ENCODE results near the gene SSBP1. TPM values are rescaled to one million over a fixed set of nuclear protein-coding genes. Genes with fewer than 3 reads are reported as not detected.
"Not testable (repeated sequence)": the region's sequence is repeated elsewhere in the genome, so short reads cannot be mapped to it uniquely, and the experiment has no call there.

The SSBP1 gene
- 116 TPM for total RNA-seq
- long read RNA-seq, transcript SSBP1-201 (7 exons, 687 nt) = major isoform, 40 of 48 reads
- long read RNA-seq, transcript SSBP1-214 (7 exons, 636 nt) = minor isoform, 6 of 48 reads
- long read RNA-seq, partial matches to known transcripts = 1 of 48 reads
- long read RNA-seq, other reads (novel, unspliced or antisense) = 0 of 48 reads

GRCh38 chr7:141737836-141738591 lies at the start of gene SSBP1:
Gene SSBP1, plus strand, starts transcription at chr7:141738358. Its CDS starts 809 bp downstream, at chr7:141739167.
- peak; percentile 92 for DNase-seq
- intact Hi-C loops (cut with DNase I) = no loop called here
- ATAC-seq (ENCODE audit: poor library complexity) = peak; percentile 97

GRCh38 chr7:141689072-141689825 lies 48.9 kb upstream of the SSBP1 start:
- ATAC-seq (ENCODE audit: poor library complexity); DNase-seq; intact Hi-C loops (cut with DNase I): not testable (repeated sequence)

GRCh38 chr7:141691540-141691939 lies 46.6 kb upstream of the SSBP1 start:
- intact Hi-C loops (cut with DNase I) = no loop called here
- ATAC-seq (ENCODE audit: poor library complexity) = no peak
- DNase-seq = no peak

- DNase-seq (no peak), ATAC-seq (ENCODE audit: poor library complexity) (no peak)
- intact Hi-C loops (cut with DNase I) = no loop called here
Observed at GRCh38 chr7:141691961-141692360, 46.2 kb upstream of the SSBP1 start.

GRCh38 chr7:141693082-141693481 lies 45.1 kb upstream of the SSBP1 start:
- intact Hi-C loops (cut with DNase I) = no loop called here
- DNase-seq = no peak
- ATAC-seq (ENCODE audit: poor library complexity) = no peak

- DNase-seq (peak; percentile 39), ATAC-seq (ENCODE audit: poor library complexity) (peak; percentile 11)
- intact Hi-C loops (cut with DNase I) = no loop called here
Observed at GRCh38 chr7:141695803-141696289, 42.3 kb upstream of the SSBP1 start.

- DNase-seq = no peak
Observed at GRCh38 chr7:141696348-141696747, 41.8 kb upstream of the SSBP1 start.

GRCh38 chr7:141697211-141697871 lies 40.8 kb upstream of the SSBP1 start:
- ATAC-seq (ENCODE audit: poor library complexity) (no peak), DNase-seq (peak; percentile 44)
- intact Hi-C loops (cut with DNase I) = no loop called here

More at GRCh38 chr7:141696348-141696747, 41.8 kb upstream of the SSBP1 start:
- intact Hi-C loops (cut with DNase I) = no loop called here
- peak; percentile 35 for ATAC-seq (ENCODE audit: poor library complexity)

GRCh38 chr7:141698247-141699015 lies 39.7 kb upstream of the SSBP1 start:
- no peak for DNase-seq
- no peak for ATAC-seq (ENCODE audit: poor library complexity)
- intact Hi-C loops (cut with DNase I) = no loop called here

GRCh38 chr7:141699860-141700259 lies 38.3 kb upstream of the SSBP1 start:
- DNase-seq = no peak
- intact Hi-C loops (cut with DNase I) = no loop called here
- ATAC-seq (ENCODE audit: poor library complexity) = no peak

GRCh38 chr7:141700296-141700847 lies 37.8 kb upstream of the SSBP1 start:
- intact Hi-C loops (cut with DNase I) = no loop called here
- no peak for DNase-seq
- no peak for ATAC-seq (ENCODE audit: poor library complexity)

- ATAC-seq (ENCODE audit: poor library complexity) (peak; percentile 13), DNase-seq (no peak)
- intact Hi-C loops (cut with DNase I) = no loop called here
Observed at GRCh38 chr7:141700848-141701371, 37.2 kb upstream of the SSBP1 start.

- DNase-seq (peak; percentile 55), ATAC-seq (ENCODE audit: poor library complexity) (peak; percentile 71)
- intact Hi-C loops (cut with DNase I) = no loop called here
Observed at GRCh38 chr7:141701489-141702046, 36.6 kb upstream of the SSBP1 start.

GRCh38 chr7:141702047-141702567 lies 36.1 kb upstream of the SSBP1 start, which contains the start of gene DENND11:
Gene DENND11, minus strand, starts transcription at chr7:141702166. Its CDS starts 13 bp downstream, at chr7:141702153.
- intact Hi-C loops (cut with DNase I) = no loop called here
- peak; percentile 67 for DNase-seq
- peak; percentile 79 for ATAC-seq (ENCODE audit: poor library complexity)

- ATAC-seq (ENCODE audit: poor library complexity) (no peak), DNase-seq (no peak)
- intact Hi-C loops (cut with DNase I) = no loop called here
Observed at GRCh38 chr7:141702892-141703291, 35.3 kb upstream of the SSBP1 start.

GRCh38 chr7:141704112-141704511 lies 34.0 kb upstream of the SSBP1 start:
- DNase-seq = no peak
- intact Hi-C loops (cut with DNase I) = no loop called here
- no peak for ATAC-seq (ENCODE audit: poor library complexity)

GRCh38 chr7:141704741-141705140 lies 33.4 kb upstream of the SSBP1 start:
- intact Hi-C loops (cut with DNase I) = no loop called here
- DNase-seq (no peak), ATAC-seq (ENCODE audit: poor library complexity) (no peak)
